NT2/D1 (cell line): Measurements from ENCODE around the gene MSANTD2.

Experiments
- SUZ12 ChIP-seq: IDR thresholded peaks from 2 replicates; pipeline ENCODE4 v1.6.1; 2011; ENCODE audit not compliant: insufficient read length, insufficient read depth; ENCODE audit errors: extremely low read depth
- YY1 ChIP-seq: IDR thresholded peaks from 2 replicates; pipeline ENCODE4 v1.6.1; 2011; ENCODE audit not compliant: insufficient read length, insufficient read depth
- ZNF274 ChIP-seq: IDR thresholded peaks from 2 replicates; pipeline ENCODE4 v1.6.1; 2011; ENCODE audit warnings: mild to moderate bottlenecking, low read depth, low read length

DNA sequence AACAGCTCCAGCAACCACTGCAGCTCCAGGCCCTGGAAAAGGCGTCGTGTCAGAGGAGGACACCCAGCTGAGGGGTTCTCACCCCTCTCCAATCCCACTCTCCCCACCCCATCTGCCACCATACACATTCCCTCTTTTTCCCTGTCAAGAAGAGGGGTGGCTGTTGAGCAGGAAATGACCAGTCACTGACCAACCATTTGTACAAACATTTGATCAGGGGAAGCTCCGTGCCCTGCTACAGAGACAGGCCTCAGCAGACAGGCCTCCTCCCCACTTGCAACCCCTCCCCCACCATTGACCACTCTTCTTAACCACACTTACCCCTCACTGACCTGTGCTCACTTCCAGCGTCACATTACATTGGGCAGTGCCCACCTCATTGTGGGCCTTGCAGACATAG, 45.9 kb downstream of the MSANTD2 start:
- no peak for TF ChIP-seq YY1
- TF ChIP-seq SUZ12, result no peak
- TF ChIP-seq ZNF274, result no peak
